ENCODE measurements around the gene EPHB2. TPM values are rescaled to one million over a fixed set of nuclear protein-coding genes. Genes with fewer than 3 reads are reported as not detected.

The EPHB2 gene
- total and polyA plus RNA-seq, 2 of the 8 experiments (the other 6 are each of a cell fraction or from before 2014, with no cell fraction given): 15.8 to 17.2 TPM

DNA sequence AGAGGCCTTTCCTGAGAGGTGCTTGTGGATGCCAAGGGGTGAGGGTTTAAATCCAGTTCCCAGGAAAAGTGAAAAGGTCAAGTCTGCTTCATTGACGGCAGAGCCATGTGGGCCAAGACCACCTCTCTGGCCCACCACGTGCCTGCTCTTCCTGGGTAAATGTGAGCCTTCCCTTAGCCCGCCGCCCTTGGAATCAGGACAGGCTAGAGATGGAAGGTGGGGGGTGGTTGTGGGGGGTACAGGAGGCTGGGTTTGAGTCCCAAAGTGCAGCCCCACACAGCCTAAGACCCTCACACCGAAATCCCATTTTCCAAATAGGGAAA is 104.4 kb downstream of the EPHB2 start:
- no peaks in the 10 kb centered on the region for H3K36me3 ChIP-seq (ENCODE audit: control insufficient read depth in 2 of 4, insufficient read depth in 4 of 4, low read length in 3 of 4)
- H2BK15ac ChIP-seq (ENCODE audit: low read length): no peak overlapping the region
- H3K56ac ChIP-seq (replicated peaks; ENCODE audit: insufficient read length, low read depth, low read length): no peak overlapping the region
- no peak overlapping the region for H2BK5ac ChIP-seq (ENCODE audit: low read depth, low read length)
- FAIRE-seq (no peak), DNase-seq (ENCODE audit: low read depth in 1 of 2, low spot score in 2 of 2) (no peak)
- H2BK20ac ChIP-seq (ENCODE audit: low read length): no peak overlapping the region
- H3K14ac ChIP-seq (ENCODE audit: insufficient read length): no peak overlapping the region
- H3K18ac ChIP-seq (ENCODE audit: extremely low read depth, low read length): no peak overlapping the region
- ChIA-PET POLR2A (ENCODE audit: partially characterized antibody) (interaction anchor here (1.0 to 1.2 kb wide), 2 partner anchors 29 to 34 kb away, joined by 3 read pairs; no protein-coding TSS in a partner anchor), CTCF (ENCODE audit: partially characterized antibody) (interaction anchor here (1.1 to 1.6 kb wide), 3 partner anchors 46 to 112 kb away, joined by 3 to 6 read pairs (median 4); no protein-coding TSS in a partner anchor)
- no peak overlapping the region for H3K4ac ChIP-seq (replicated peaks; ENCODE audit: insufficient read length, low read depth, low read length)
- H3K27ac ChIP-seq (ENCODE audit: low read depth, low read length): no peak overlapping the region
- H4K20me1 ChIP-seq (replicated peaks in 1 of 2; ENCODE audit: control insufficient read depth in 1 of 2, insufficient read depth in 2 of 2, low read length in 2 of 2): no peaks in the 10 kb centered on the region
- no peak overlapping the region for H3K9ac ChIP-seq (replicated peaks in 1 of 4; ENCODE audit: extremely low read depth in 1 of 4, low read depth in 3 of 4, low read length in 3 of 4)
- no peak overlapping the region for H2AK5ac ChIP-seq (ENCODE audit: low read depth, low read length)
- H3K27me3 ChIP-seq (replicated peaks in 1 of 4; ENCODE audit: control insufficient read depth in 3 of 4, extremely low read depth in 1 of 4, insufficient read depth in 3 of 4, low read length in 3 of 4): no peaks in the 10 kb centered on the region
- H4K5ac ChIP-seq (ENCODE audit: insufficient read length, low read depth, low read length): no peak overlapping the region
- no peak overlapping the region for H2BK12ac ChIP-seq (ENCODE audit: low read depth, low read length)
- H3K79me2 ChIP-seq (ENCODE audit: control insufficient read depth in 1 of 2, insufficient read depth in 2 of 2, low read length in 2 of 2): no peaks in the 10 kb centered on the region
- no peaks in the 10 kb centered on the region for H3K4me1 ChIP-seq (replicated peaks in 1 of 4; ENCODE audit: control insufficient read depth in 3 of 4, insufficient read depth in 4 of 4, low read length in 3 of 4)
- no peak overlapping the region for H2AFZ ChIP-seq (ENCODE audit: low read length)
- no peak overlapping the region for H4K8ac ChIP-seq (ENCODE audit: extremely low read depth, insufficient read depth, low read length)
- 93% methylated on average over 5 of the region's 5 CpGs; no CpG with 5 or more reads in 1 of the 2 experiments for WGBS, 2 experiments (ENCODE audit: extremely low coverage in 1 of 2, insufficient coverage in 1 of 2, insufficient read length in 1 of 2, insufficient replicate concordance in 2 of 2, low coverage in 1 of 2, low lambda C conversion rate in 2 of 2, missing lambda C conversion rate in 1 of 2)
- peaks cover 2% of the 10 kb centered on the region; the same call in 1 of the 2 replicates for H3K79me1 ChIP-seq (ENCODE audit: low read depth, low read length)
- H3K23me2 ChIP-seq (ENCODE audit: low read depth, low read length): no peaks in the 10 kb centered on the region; the same call in 1 of the 2 replicates
- no peak overlapping the region for H4K91ac ChIP-seq (replicated peaks; ENCODE audit: insufficient read length, low read length)
- H3K9me3 ChIP-seq (ENCODE audit: insufficient read depth in 2 of 2, low read depth in 1 of 2, low read length in 1 of 2): no peaks in the 10 kb centered on the region
- no peak overlapping the region for H3K4me2 ChIP-seq (ENCODE audit: insufficient read depth in 1 of 2, low read depth in 2 of 2, low read length in 2 of 2)
- H2BK120ac ChIP-seq (replicated peaks; ENCODE audit: low read depth, low read length): no peak overlapping the region
- no peak overlapping the region for H3K23ac ChIP-seq (ENCODE audit: insufficient read length)
- no peak overlapping the region for H3K4me3 ChIP-seq (ENCODE audit: extremely low read depth in 1 of 4, insufficient read depth in 2 of 4, low read depth in 3 of 4, low read length in 4 of 4)
- TF ChIP-seq CTCF (IDR thresholded peaks at IDR 0.05; ENCODE audit: control extremely low read depth in 1 of 3, insufficient read depth in 1 of 3, low read depth in 1 of 3, low read length in 3 of 3) (no peak), RFX5 (IDR thresholded peaks at IDR 0.05; ENCODE audit: borderline replicate concordance, low read depth, low read length) (no peak), KDM5A (IDR thresholded peaks at IDR 0.05; ENCODE audit: low read length) (no peak), CHD1 (IDR thresholded peaks at IDR 0.05; ENCODE audit: low read depth, low read length) (no peak), GTF2F1 (IDR thresholded peaks at IDR 0.05; ENCODE audit: borderline replicate concordance, low read depth, low read length) (no peak), SRF (IDR thresholded peaks at IDR 0.05; ENCODE audit: low read depth, low read length) (no peak), CBX8 (IDR thresholded peaks at IDR 0.05; ENCODE audit: borderline replicate concordance, low read depth, low read length) (no peak), NANOG (IDR thresholded peaks at IDR 0.05; ENCODE audit: insufficient read depth, low read depth, low read length, poor library complexity, severe bottlenecking) (no peak), CBX5 (IDR thresholded peaks at IDR 0.05; ENCODE audit: low read depth, low read length) (no peak), FOSL1 (IDR thresholded peaks at IDR 0.05; ENCODE audit: insufficient read depth, low read depth, low read length) (no peak), EP300 (IDR thresholded peaks at IDR 0.05; ENCODE audit: borderline replicate concordance in 1 of 2, low read depth in 2 of 2, low read length in 2 of 2) (no peak), POLR2AphosphoS5 (IDR thresholded peaks at IDR 0.05; ENCODE audit: low read depth, low read length) (no peak)
